Keratinocyte (primary cell): ENCODE data around the gene CACNA1S.

ENCODE experiments used
- CTCF ChIP-seq, 3 experiments: IDR thresholded peaks in 1 of 3; conservative IDR thresholded peaks in 1 of 3; optimal IDR thresholded peaks in 1 of 3; 2 replicates in 2 of 3; 3 replicates in 1 of 3; pipeline versions ENCODE3 to v1.5.1; 2011; ENCODE audit warnings: low read length in 3 of 3, mild to moderate bottlenecking in 3 of 3, moderate library complexity in 2 of 3, control low read depth in 1 of 3, inconsistent platforms in 1 of 3; ENCODE audit not compliant: insufficient read depth in 2 of 3; ENCODE audit errors: extremely low read depth in 1 of 3
- EZH2 ChIP-seq: IDR thresholded peaks from one replicate; pipeline ENCODE4 v1.6.1; 2012; ENCODE audit warnings: inconsistent platforms, mild to moderate bottlenecking, low read length, moderate library complexity

GRCh38 chr1:201007481-201007880, 104.7 kb downstream of the CACNA1S start:
- TF ChIP-seq CTCF (optimal IDR thresholded peaks at IDR 0.05 in 1 of 3, IDR thresholded peaks at IDR 0.05 in 1 of 3, conservative IDR thresholded peaks at IDR 0.05 in 1 of 3; ENCODE audit: extremely low read depth in 1 of 3, insufficient read depth in 2 of 3, low read length in 3 of 3) (no peak), EZH2 (no peak)
